ENCODE measurements around the gene RICTOR. TPM values are rescaled to one million over a fixed set of nuclear protein-coding genes. Genes with fewer than 3 reads are reported as not detected.

RICTOR gene
- polyA plus RNA-seq, 2 of the 4 experiments (the other 2 are of a cell fraction) = 6.5 to 28.5 TPM

DNA sequence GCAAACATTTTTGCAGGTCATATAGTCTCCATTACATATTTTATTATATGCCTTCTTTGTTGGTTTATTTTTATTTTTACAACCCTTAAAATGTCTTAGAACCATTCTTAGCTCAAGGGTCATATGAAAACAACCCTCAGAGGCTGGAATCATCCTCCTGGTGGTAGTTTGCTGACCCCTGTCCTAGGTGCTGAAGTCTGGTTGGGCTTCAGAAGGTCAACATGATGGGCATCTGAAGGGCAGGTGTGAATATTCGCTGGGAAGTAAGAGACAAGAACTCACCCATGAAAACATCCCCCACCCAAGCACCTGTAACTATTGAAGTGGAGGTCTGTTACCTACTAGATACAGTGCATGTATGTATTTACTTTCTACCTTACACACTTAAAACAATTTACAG lies 153.0 kb downstream of the RICTOR start:
- no peak for ATAC-seq
- DNase-seq (ENCODE audit: low read depth in 1 of 2, low spot score in 1 of 2) = peak in 1 of 2 experiments; percentile 9
- no peak for FAIRE-seq
- no peaks in the 10 kb centered on the region for H3K4me1 ChIP-seq
- H3K4me3 ChIP-seq = no peak overlapping the region
- ChIA-PET POLR2A (interaction anchor here (1.1 kb wide), 1 partner anchor 99 kb away, joined by 4 read pairs; no protein-coding TSS in a partner anchor), CTCF (interaction anchor here (0.9 to 5.8 kb wide), 22 partner anchors 9 to 538 kb away, joined by 3 to 59 read pairs (median 6); no protein-coding TSS in a partner anchor)
- 64% methylated on average over 1 of the region's 1 CpG for WGBS (ENCODE audit: missing lambda C conversion rate)
- TF ChIP-seq, protein P1, sequence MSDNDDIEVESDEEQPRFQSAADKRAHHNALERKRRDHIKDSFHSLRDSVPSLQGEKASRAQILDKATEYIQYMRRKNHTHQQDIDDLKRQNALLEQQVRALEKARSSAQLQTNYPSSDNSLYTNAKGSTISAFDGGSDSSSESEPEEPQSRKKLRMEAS (IDR thresholded peaks at IDR 0.05) = no peak
- no peak for TF ChIP-seq MAZ (IDR thresholded peaks at IDR 0.05; ENCODE audit: borderline replicate concordance, low read depth, low read length)
- TF ChIP-seq, protein P2, sequence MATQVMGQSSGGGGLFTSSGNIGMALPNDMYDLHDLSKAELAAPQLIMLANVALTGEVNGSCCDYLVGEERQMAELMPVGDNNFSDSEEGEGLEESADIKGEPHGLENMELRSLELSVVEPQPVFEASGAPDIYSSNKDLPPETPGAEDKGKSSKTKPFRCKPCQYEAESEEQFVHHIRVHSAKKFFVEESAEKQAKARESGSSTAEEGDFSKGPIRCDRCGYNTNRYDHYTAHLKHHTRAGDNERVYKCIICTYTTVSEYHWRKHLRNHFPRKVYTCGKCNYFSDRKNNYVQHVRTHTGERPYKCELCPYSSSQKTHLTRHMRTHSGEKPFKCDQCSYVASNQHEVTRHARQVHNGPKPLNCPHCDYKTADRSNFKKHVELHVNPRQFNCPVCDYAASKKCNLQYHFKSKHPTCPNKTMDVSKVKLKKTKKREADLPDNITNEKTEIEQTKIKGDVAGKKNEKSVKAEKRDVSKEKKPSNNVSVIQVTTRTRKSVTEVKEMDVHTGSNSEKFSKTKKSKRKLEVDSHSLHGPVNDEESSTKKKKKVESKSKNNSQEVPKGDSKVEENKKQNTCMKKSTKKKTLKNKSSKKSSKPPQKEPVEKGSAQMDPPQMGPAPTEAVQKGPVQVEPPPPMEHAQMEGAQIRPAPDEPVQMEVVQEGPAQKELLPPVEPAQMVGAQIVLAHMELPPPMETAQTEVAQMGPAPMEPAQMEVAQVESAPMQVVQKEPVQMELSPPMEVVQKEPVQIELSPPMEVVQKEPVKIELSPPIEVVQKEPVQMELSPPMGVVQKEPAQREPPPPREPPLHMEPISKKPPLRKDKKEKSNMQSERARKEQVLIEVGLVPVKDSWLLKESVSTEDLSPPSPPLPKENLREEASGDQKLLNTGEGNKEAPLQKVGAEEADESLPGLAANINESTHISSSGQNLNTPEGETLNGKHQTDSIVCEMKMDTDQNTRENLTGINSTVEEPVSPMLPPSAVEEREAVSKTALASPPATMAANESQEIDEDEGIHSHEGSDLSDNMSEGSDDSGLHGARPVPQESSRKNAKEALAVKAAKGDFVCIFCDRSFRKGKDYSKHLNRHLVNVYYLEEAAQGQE (IDR thresholded peaks at IDR 0.05) = peak; percentile 87
- no peak overlapping the region for H3K27ac ChIP-seq
- no peak overlapping the region for H3K4me2 ChIP-seq
- H3K9me3 ChIP-seq = no peaks in the 10 kb centered on the region

DNA sequence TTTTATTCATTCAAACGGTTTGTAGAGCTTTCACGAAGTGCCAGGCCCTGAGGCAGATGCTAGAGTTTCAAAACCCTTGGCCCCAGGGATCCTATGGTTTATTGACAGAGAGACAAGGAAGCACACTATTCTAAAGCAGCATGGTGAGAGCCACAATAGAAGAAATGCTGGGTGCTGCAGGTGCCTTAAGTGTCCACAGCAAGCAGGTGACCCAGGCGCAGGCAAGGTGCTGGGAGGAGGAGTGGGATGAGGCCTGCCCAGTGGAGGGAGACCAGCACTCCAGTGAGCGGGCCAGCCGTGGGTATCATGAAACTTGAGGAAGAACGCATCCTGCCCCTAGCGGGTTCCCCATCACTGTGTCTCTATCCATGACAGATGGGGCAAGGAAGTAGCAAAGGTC lies 157.4 kb downstream of the RICTOR start:
- no peaks in the 10 kb centered on the region; the same call in 2 of the 3 replicates for H3K9me3 ChIP-seq
- no peak for ATAC-seq
- H3K4me1 ChIP-seq = no peaks in the 10 kb centered on the region
- no peak overlapping the region for H3K4me3 ChIP-seq
- WGBS (ENCODE audit: missing lambda C conversion rate) = 94% methylated on average over 7 of the region's 7 CpGs
- H3K27ac ChIP-seq = no peak overlapping the region
- no peak for FAIRE-seq
- no peak overlapping the region for H3K4me2 ChIP-seq
- DNase-seq (ENCODE audit: low read depth in 1 of 2, low spot score in 1 of 2) = no peak
- TF ChIP-seq, protein P3, sequence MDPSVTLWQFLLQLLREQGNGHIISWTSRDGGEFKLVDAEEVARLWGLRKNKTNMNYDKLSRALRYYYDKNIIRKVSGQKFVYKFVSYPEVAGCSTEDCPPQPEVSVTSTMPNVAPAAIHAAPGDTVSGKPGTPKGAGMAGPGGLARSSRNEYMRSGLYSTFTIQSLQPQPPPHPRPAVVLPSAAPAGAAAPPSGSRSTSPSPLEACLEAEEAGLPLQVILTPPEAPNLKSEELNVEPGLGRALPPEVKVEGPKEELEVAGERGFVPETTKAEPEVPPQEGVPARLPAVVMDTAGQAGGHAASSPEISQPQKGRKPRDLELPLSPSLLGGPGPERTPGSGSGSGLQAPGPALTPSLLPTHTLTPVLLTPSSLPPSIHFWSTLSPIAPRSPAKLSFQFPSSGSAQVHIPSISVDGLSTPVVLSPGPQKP (IDR thresholded peaks at IDR 0.05; ENCODE audit: low read depth, low read length) = no peak
- no peak for TF ChIP-seq ZNF302 (CRISPR knock-in tag; IDR thresholded peaks at IDR 0.05)
- no peak for TF ChIP-seq ZC3H11A (IDR thresholded peaks at IDR 0.05)
- no peak for TF ChIP-seq RAD21 (conservative IDR thresholded peaks at IDR 0.05 in 1 of 2, IDR thresholded peaks at IDR 0.05 in 1 of 2)
- TF ChIP-seq, protein P4, sequence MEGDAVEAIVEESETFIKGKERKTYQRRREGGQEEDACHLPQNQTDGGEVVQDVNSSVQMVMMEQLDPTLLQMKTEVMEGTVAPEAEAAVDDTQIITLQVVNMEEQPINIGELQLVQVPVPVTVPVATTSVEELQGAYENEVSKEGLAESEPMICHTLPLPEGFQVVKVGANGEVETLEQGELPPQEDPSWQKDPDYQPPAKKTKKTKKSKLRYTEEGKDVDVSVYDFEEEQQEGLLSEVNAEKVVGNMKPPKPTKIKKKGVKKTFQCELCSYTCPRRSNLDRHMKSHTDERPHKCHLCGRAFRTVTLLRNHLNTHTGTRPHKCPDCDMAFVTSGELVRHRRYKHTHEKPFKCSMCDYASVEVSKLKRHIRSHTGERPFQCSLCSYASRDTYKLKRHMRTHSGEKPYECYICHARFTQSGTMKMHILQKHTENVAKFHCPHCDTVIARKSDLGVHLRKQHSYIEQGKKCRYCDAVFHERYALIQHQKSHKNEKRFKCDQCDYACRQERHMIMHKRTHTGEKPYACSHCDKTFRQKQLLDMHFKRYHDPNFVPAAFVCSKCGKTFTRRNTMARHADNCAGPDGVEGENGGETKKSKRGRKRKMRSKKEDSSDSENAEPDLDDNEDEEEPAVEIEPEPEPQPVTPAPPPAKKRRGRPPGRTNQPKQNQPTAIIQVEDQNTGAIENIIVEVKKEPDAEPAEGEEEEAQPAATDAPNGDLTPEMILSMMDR (IDR thresholded peaks at IDR 0.05) = no peak
- no peak for TF ChIP-seq RFX5 (IDR thresholded peaks at IDR 0.05)
- no peak for TF ChIP-seq FOSB (CRISPR knock-in tag; IDR thresholded peaks at IDR 0.05)
- TF ChIP-seq, protein P5, sequence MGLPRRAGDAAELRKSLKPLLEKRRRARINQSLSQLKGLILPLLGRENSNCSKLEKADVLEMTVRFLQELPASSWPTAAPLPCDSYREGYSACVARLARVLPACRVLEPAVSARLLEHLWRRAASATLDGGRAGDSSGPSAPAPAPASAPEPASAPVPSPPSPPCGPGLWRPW (IDR thresholded peaks at IDR 0.05) = no peak
- ChIA-PET POLR2A (no interaction called here), CTCF (no interaction called here)

DNA sequence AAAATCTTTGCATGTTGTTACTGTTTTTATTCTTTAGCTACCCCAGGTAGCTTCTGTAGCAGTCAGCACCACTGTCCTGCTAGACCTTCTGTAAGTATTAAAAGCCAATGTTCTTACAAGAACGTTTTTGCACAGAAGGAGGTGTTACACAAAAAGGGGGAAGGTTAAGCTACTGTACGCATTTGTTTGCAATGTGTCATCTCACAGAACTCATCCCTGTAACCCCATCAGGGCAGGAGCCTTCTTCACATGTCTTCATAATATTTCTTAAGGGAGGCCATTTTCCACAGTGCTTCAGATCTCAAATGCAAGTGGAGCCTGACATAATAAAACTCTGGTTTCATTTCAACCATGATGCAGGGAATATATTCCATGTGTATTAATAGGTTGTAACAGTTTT lies 160.5 kb downstream of the RICTOR start:
- Histone ChIP-seq H3K9me3 (peaks cover 22% of the 10 kb centered on the region), H3K4me3 (no peak overlapping the region), H3K27ac (no peak overlapping the region), H3K4me2 (no peak overlapping the region), H3K4me1 (no peaks in the 10 kb centered on the region)
- ATAC-seq = peak in 1 of 2 experiments; percentile 44; a peak in 3 of 6 replicates
- no peak for DNase-seq (ENCODE audit: low read depth in 1 of 2, low spot score in 1 of 2)
- FAIRE-seq = peak; percentile 23
- ChIA-PET POLR2A (interaction anchor here (0.7 kb wide), 1 partner anchor 9 kb away, joined by 4 read pairs; no protein-coding TSS in a partner anchor), CTCF (interaction anchor here (0.7 to 1.4 kb wide), 4 partner anchors 9 to 104 kb away, joined by 3 to 6 read pairs (median 4); no protein-coding TSS in a partner anchor)
- 39% methylated on average over 2 of the region's 2 CpGs for WGBS (ENCODE audit: missing lambda C conversion rate)
- TF ChIP-seq HDAC2 (IDR thresholded peaks at IDR 0.05) = no peak
- no peak for TF ChIP-seq CEBPB (IDR thresholded peaks at IDR 0.05)
- TF ChIP-seq KDM5A (IDR thresholded peaks at IDR 0.05) = no peak
- TF ChIP-seq FOXS1 (CRISPR knock-in tag; IDR thresholded peaks at IDR 0.05) = no peak
- no peak for TF ChIP-seq EHMT2 (IDR thresholded peaks at IDR 0.05; ENCODE audit: low read depth)
- no peak for TF ChIP-seq FOSB (CRISPR knock-in tag; IDR thresholded peaks at IDR 0.05)
- no peak for TF ChIP-seq CBX2 (IDR thresholded peaks at IDR 0.05; ENCODE audit: borderline replicate concordance, low read depth)
- TF ChIP-seq SMC3 (IDR thresholded peaks at IDR 0.05) = no peak
- TF ChIP-seq CBX8 (IDR thresholded peaks at IDR 0.05) = no peak
- no peak for TF ChIP-seq HOXB13 (CRISPR knock-in tag; IDR thresholded peaks at IDR 0.05; ENCODE audit: low read depth)
- TF ChIP-seq, protein P6, sequence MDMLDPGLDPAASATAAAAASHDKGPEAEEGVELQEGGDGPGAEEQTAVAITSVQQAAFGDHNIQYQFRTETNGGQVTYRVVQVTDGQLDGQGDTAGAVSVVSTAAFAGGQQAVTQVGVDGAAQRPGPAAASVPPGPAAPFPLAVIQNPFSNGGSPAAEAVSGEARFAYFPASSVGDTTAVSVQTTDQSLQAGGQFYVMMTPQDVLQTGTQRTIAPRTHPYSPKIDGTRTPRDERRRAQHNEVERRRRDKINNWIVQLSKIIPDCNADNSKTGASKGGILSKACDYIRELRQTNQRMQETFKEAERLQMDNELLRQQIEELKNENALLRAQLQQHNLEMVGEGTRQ (IDR thresholded peaks at IDR 0.05) = no peak
- TF ChIP-seq, protein P7, sequence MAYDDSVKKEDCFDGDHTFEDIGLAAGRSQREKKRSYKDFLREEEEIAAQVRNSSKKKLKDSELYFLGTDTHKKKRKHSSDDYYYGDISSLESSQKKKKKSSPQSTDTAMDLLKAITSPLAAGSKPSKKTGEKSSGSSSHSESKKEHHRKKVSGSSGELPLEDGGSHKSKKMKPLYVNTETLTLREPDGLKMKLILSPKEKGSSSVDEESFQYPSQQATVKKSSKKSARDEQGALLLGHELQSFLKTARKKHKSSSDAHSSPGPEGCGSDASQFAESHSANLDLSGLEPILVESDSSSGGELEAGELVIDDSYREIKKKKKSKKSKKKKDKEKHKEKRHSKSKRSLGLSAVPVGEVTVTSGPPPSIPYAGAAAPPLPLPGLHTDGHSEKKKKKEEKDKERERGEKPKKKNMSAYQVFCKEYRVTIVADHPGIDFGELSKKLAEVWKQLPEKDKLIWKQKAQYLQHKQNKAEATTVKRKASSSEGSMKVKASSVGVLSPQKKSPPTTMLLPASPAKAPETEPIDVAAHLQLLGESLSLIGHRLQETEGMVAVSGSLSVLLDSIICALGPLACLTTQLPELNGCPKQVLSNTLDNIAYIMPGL (CRISPR knock-in tag; IDR thresholded peaks at IDR 0.05; ENCODE audit: borderline replicate concordance) = no peak
- TF ChIP-seq ZSCAN20 (CRISPR knock-in tag; IDR thresholded peaks at IDR 0.05) = no peak
- TF ChIP-seq KDM1A (IDR thresholded peaks at IDR 0.05; ENCODE audit: low read depth) = no peak
